Erythroblast (primary cell): ENCODE measurements around the gene INSYN2A.

Experiments
- DNase-seq, 2 experiments: peaks; one replicate each; lab custom pipeline; 2025; lab: John Stamatoyannopoulos, UW
- GATA1 ChIP-seq: IDR thresholded peaks from 2 replicates; pipeline ENCODE4 v1.6.1; 2011; ENCODE audit warnings: low read depth, mild to moderate bottlenecking, control low read depth, low read length, moderate library complexity
- POLR2A ChIP-seq: IDR thresholded peaks from 2 replicates; pipeline ENCODE4 v1.6.1; 2011; ENCODE audit warnings: mild to moderate bottlenecking, low read length

INSYN2A gene

GRCh38 chr10:127210936-127211466 lies 14.6 kb upstream of the INSYN2A start:
- no peak for DNase-seq
- TF ChIP-seq POLR2A (no peak), GATA1 (no peak)

- no peak for DNase-seq
- TF ChIP-seq GATA1 (no peak), POLR2A (no peak)
Measured at GRCh38 chr10:127207081-127207480, 10.7 kb upstream of the INSYN2A start.

GRCh38 chr10:127203067-127203466 lies 6.7 kb upstream of the INSYN2A start:
- no peak for TF ChIP-seq GATA1
- TF ChIP-seq POLR2A: no peak
- DNase-seq: no peak

GRCh38 chr10:127200646-127201045 lies 4.3 kb upstream of the INSYN2A start:
- TF ChIP-seq POLR2A: no peak
- DNase-seq: no peak

GRCh38 chr10:127198721-127199120 lies 2.3 kb upstream of the INSYN2A start:
- TF ChIP-seq POLR2A: no peak
- no peak for TF ChIP-seq GATA1
- no peak for DNase-seq

GRCh38 chr10:127198307-127198706 lies 1.9 kb upstream of the INSYN2A start:
- TF ChIP-seq POLR2A (no peak), GATA1 (no peak)
- no peak for DNase-seq

DNA sequence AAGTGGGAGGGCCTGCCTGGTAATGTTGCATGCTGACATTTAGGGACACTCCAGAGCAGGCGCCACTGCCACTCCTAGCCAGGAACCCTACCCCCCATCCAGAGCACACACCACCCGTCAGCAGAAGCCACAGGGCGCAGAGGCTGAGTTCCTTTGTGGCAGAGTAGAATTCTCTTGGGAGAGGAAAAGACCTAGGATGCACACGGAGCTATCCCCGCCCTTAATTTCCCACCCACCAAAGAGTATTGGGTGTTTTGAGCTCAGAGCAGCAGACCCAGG lies 702 bp upstream of the INSYN2A start:
- DNase-seq: no peak
- TF ChIP-seq POLR2A (no peak), GATA1 (no peak)

DNA sequence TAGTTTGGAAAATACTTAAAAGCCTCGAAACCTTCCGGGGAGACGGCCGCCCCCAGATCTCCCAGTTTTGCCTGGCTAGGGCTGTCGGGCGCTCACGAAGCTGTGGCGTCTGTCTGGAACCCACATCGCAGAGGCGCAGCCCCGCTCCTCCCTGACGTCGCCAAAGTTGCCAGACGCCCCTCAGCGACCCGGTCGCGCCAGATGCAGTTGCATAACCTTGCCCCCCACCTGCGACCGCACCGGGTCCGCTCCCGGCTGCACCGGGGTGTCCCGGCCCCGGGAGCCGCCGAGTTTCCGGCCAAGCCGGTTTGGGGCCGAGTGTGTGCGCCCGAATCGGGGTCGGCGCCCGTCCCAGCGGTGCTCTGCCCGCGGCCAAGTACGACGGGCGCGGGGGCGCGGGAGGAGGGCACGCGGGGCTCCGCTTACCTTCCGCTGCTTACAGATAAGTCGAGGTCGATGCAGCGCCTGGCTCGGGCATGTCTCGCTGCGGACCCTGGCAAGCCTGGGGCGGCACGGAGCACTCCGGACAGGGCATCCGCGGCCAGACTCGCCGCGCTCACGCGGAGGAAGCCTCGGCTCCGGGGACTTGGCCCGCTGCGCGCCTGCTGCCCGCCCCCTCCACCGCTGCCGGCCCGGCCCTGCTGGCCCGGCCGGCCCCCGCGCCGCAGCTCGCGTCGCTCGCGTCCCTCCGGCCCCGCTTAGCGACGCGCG lies 665 bp downstream of the INSYN2A start:
- TF ChIP-seq POLR2A (no peak), GATA1 (no peak)
- DNase-seq: no peak

DNA sequence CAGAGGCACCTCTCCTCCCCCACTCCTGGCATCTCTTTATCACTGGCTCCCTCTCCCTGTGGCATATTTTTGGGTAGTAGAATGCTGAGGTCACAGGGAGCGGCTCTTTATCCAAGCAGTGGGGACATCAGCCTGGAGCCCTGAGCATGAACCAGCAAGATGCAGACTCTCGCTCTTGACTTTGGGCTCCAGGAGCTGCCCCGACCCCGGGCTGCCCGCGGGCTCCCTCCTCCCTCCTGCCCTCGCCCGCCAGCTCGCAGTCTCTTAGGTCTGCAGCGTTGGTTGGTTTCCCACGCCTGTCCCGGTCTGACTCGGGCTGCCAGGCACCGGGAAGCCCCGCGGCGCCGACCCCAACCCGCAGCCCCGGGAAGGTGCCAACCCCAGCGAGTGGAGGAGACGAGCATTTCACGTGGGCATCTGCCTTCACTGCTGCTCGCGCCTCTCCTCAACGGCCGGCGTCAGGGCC lies 1.3 kb downstream of the INSYN2A start:
- DNase-seq: no peak
- TF ChIP-seq GATA1 (no peak), POLR2A (no peak)

GRCh38 chr10:127194599-127194998 lies 1.8 kb downstream of the INSYN2A start:
- no peak for DNase-seq
- TF ChIP-seq POLR2A (no peak), GATA1 (no peak)

DNA sequence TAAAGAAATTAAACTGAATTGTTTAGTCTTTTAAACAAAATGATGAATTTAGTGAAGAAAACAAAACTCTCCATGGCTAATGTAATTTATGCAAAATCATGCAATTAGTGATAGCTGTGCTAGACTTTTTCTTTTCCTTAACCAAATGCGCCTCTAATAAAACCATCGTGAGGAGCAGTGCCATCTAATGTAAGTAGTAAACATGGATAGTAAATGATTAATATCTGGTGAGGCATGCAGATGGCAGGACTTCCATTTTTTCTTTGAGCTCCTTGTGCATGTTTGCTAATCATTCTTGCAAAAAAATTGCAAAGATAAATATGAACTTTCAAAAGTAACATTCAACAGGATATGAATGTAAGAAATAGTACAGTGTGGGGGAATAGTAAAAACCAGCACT lies 2.3 kb downstream of the INSYN2A start:
- TF ChIP-seq GATA1: no peak
- TF ChIP-seq POLR2A: no peak
- no peak for DNase-seq

- no peak for TF ChIP-seq POLR2A
- no peak for DNase-seq
Measured at GRCh38 chr10:127193125-127193524, 3.3 kb downstream of the INSYN2A start.

GRCh38 chr10:127190427-127190826 lies 6.0 kb downstream of the INSYN2A start:
- no peak for DNase-seq
- TF ChIP-seq POLR2A (no peak), GATA1 (no peak)

GRCh38 chr10:127189226-127189625 lies 7.2 kb downstream of the INSYN2A start:
- TF ChIP-seq POLR2A: no peak
- no peak for DNase-seq

- DNase-seq: no peak
- TF ChIP-seq POLR2A (no peak), GATA1 (no peak)
Measured at GRCh38 chr10:127186813-127187212, 9.6 kb downstream of the INSYN2A start.

- TF ChIP-seq GATA1 (no peak), POLR2A (no peak)
- DNase-seq: no peak
Measured at GRCh38 chr10:127184582-127184981, 11.8 kb downstream of the INSYN2A start.
